Transverse colon (tissue), 4 donors: ENCODE measurements around the gene GFPT1.

Experiments used
- CTCF ChIP-seq, 5 experiments: fragments of 200-600 bp in 3 of 5; fragments of 450-650 bp in 2 of 5; sonication (generic) in 3 of 5; IDR thresholded peaks; 1 replicate in 2 of 5; 2 replicates in 3 of 5; pipeline ENCODE4 v1.5.1; 2016 to 2017; ENCODE audit warnings: antibody characterized with exemption in 5 of 5, inconsistent platforms in 3 of 5, mild to moderate bottlenecking in 2 of 5, moderate library complexity in 1 of 5
- EP300 ChIP-seq: sonication (generic); formaldehyde crosslinking; IDR thresholded peaks from one replicate; pipeline ENCODE4 v1.6.1; 2017; ENCODE audit warnings: antibody characterized with exemption, low read depth
- POLR2A ChIP-seq: fragments of 450-650 bp; IDR thresholded peaks from one replicate; pipeline ENCODE4 v1.6.1; 2016; ENCODE audit warnings: antibody characterized with exemption, mild to moderate bottlenecking, moderate library complexity
- POLR2AphosphoS5 ChIP-seq, 3 donors: sonication (generic); formaldehyde crosslinking; IDR thresholded peaks; one replicate each; pipeline ENCODE4 v1.6.1; 2016; ENCODE audit warnings: antibody characterized with exemption in 3 of 3

- TF ChIP-seq CTCF (IDR thresholded peaks at IDR 0.05), result no peak
- TF ChIP-seq POLR2AphosphoS5 (IDR thresholded peaks at IDR 0.05), result no peak
- TF ChIP-seq POLR2A, result no peak
- no peak for TF ChIP-seq EP300
Measured at GRCh38 chr2:69335311-69335710, 51.7 kb downstream of the GFPT1 start.
